CD4-positive, alpha-beta T cell (primary cell): ENCODE measurements around the gene GPC5. TPM values are rescaled to one million over a fixed set of nuclear protein-coding genes. Genes with fewer than 3 reads are reported as not detected.

Experiments
- ATAC-seq: fragments of 200-7000 bp; cut with Tn5 transposase; one replicate; pipeline ENCODE4 v1.10.0; 2022; ENCODE audit warnings: mild to moderate bottlenecking; ENCODE audit not compliant: poor library complexity
- CTCF ChIA-PET: fragments of 350-600 bp; sonication (Branson Sonifier 250); formaldehyde crosslinking; loops from one replicate; lab custom pipeline; 2021; ENCODE audit warnings: antibody characterized with exemption, inconsistent platforms; lab: Charles Lee
- POLR2A ChIA-PET: fragments of 350-600 bp; sonication (Branson Sonifier 250); formaldehyde crosslinking; loops from one replicate; lab custom pipeline; 2021; ENCODE audit warnings: antibody characterized with exemption, inconsistent platforms; lab: Charles Lee
- DNase-seq, 14 experiments: peaks; one replicate each; pipeline ENCODE4 v3.0.0-alpha.2; 2013 to 2020; ENCODE audit warnings: mixed read lengths in 2 of 14
- H3K27ac ChIP-seq, 2 donors: one replicate each; pipeline versions ENCODE4 v1.5.1 to v1.7.0; 2013; ENCODE audit warnings: low read length in 2 of 2, low read depth in 1 of 2, mild to moderate bottlenecking in 1 of 2
- H3K27me3 ChIP-seq, 2 experiments: 1 replicate in 1 of 2; 2 replicates in 1 of 2; pipeline versions ENCODE4 v1.6.1 to v1.7.0; 2013; ENCODE audit warnings: low read length in 2 of 2, control low read depth in 1 of 2, mild to moderate bottlenecking in 1 of 2, moderate library complexity in 1 of 2; ENCODE audit not compliant: insufficient read depth in 2 of 2, control insufficient read depth in 1 of 2
- H3K36me3 ChIP-seq: one replicate; pipeline ENCODE4 v1.6.1; 2013; ENCODE audit warnings: low read length, control low read depth; ENCODE audit not compliant: insufficient read depth
- H3K4me1 ChIP-seq: one replicate; pipeline ENCODE4 v1.6.1; 2013; ENCODE audit warnings: low read length, control low read depth; ENCODE audit not compliant: insufficient read depth
- H3K4me3 ChIP-seq: one replicate; pipeline ENCODE4 v1.5.1; 2013; ENCODE audit warnings: mild to moderate bottlenecking, low read length, moderate library complexity
- H3K9me3 ChIP-seq, 2 experiments: 1 replicate in 1 of 2; 2 replicates in 1 of 2; pipeline versions ENCODE4 v1.6.1 to v1.7.0; 2013; ENCODE audit warnings: low read length in 2 of 2, mild to moderate bottlenecking in 2 of 2, control low read depth in 1 of 2, moderate library complexity in 1 of 2; ENCODE audit not compliant: control insufficient read depth in 1 of 2, insufficient read depth in 1 of 2
- H3K27ac Mint-ChIP-seq: one replicate; pipeline ENCODE4 v1.8.0; 2020; ENCODE audit warnings: mixed read lengths
- H3K27me3 Mint-ChIP-seq: one replicate; pipeline ENCODE4 v1.8.0; 2021; ENCODE audit warnings: mixed read lengths
- H3K36me3 Mint-ChIP-seq: one replicate; pipeline ENCODE4 v1.8.0; 2021; ENCODE audit warnings: low read depth, mixed read lengths
- H3K4me1 Mint-ChIP-seq: one replicate; pipeline ENCODE4 v1.8.0; 2021; ENCODE audit warnings: low read depth, mixed read lengths
- H3K4me3 Mint-ChIP-seq: one replicate; pipeline ENCODE4 v1.8.0; 2020; ENCODE audit warnings: mild to moderate bottlenecking, mixed read lengths
- H3K9me3 Mint-ChIP-seq: one replicate; pipeline ENCODE4 v1.8.0; 2020; ENCODE audit warnings: mixed read lengths
- CTCF ChIP-seq: fragments of 200-600 bp; IDR thresholded peaks from one replicate; pipeline ENCODE4 v1.8.0; 2022; ENCODE audit warnings: antibody characterized with exemption, mild to moderate bottlenecking
- intact Hi-C, 2 experiments: fragments of 100-400 bp; cut with DNase I in 1 of 2; cut with micrococcal nuclease in 1 of 2; formaldehyde crosslinking; loops; one replicate each; pipeline versions ENCODE4 v1.15.1 to v1.9.0; 2023 to 2025; cut with DNase I, micrococcal nuclease
- total RNA-seq, 174 experiments: library from RNA in 2 of 174; stranded (reverse) in 2 of 174; gene quantifications; one replicate each; pipeline ENCODE4 v1.2.3 and lab custom pipeline; 2021 to 2026

Gene GPC5
- total RNA-seq, 2 experiments from 2014 or later = not detected

- Mint-ChIP-seq H3K4me1 (no peaks in the 10 kb centered on the region), H3K36me3 (no peaks in the 10 kb centered on the region), H3K27me3 (no peaks in the 10 kb centered on the region), H3K9me3 (peaks cover 4% of the 10 kb centered on the region), H3K4me3 (no peak overlapping the region), H3K27ac (no peak overlapping the region)
- Histone ChIP-seq H3K9me3 (no peaks in the 10 kb centered on the region), H3K4me3 (no peak overlapping the region), H3K4me1 (no peaks in the 10 kb centered on the region), H3K36me3 (no peaks in the 10 kb centered on the region), H3K27me3 (no peaks in the 10 kb centered on the region), H3K27ac (no peak overlapping the region)
- intact Hi-C loops = no loop called here
- ATAC-seq (no peak), DNase-seq (no peak)
- CTCF ChIA-PET = no interaction called here
- POLR2A ChIA-PET = no interaction called here
- TF ChIP-seq CTCF = no peak
These were observed 532.3 kb downstream of the GPC5 start for GRCh38 chr13:91930687-91931086.

- no peak for ATAC-seq
- Mint-ChIP-seq H3K9me3 (peaks cover 5% of the 10 kb centered on the region), H3K4me3 (no peak overlapping the region), H3K36me3 (no peaks in the 10 kb centered on the region), H3K27me3 (no peaks in the 10 kb centered on the region), H3K27ac (no peak overlapping the region), H3K4me1 (no peaks in the 10 kb centered on the region)
- no peaks in the 10 kb centered on the region for H3K4me1 ChIP-seq
- no peaks in the 10 kb centered on the region for H3K27me3 ChIP-seq
- intact Hi-C loops = no loop called here
- ChIA-PET POLR2A (no interaction called here), CTCF (no interaction called here)
- no peak for DNase-seq
- H3K4me3 ChIP-seq = no peak overlapping the region
- H3K27ac ChIP-seq = no peak overlapping the region
- no peaks in the 10 kb centered on the region for H3K36me3 ChIP-seq
- H3K9me3 ChIP-seq = no peaks in the 10 kb centered on the region
- no peak for TF ChIP-seq CTCF
These were observed 535.9 kb downstream of the GPC5 start for GRCh38 chr13:91934354-91934753.

- no peaks in the 10 kb centered on the region for H3K36me3 Mint-ChIP-seq
- Histone ChIP-seq H3K27me3 (no peaks in the 10 kb centered on the region), H3K36me3 (no peaks in the 10 kb centered on the region), H3K4me3 (no peak overlapping the region), H3K27ac (no peak overlapping the region), H3K4me1 (no peaks in the 10 kb centered on the region), H3K9me3 (peaks cover 0 to 10% of the 10 kb centered on the region in 2 experiments)
- H3K4me3 Mint-ChIP-seq = no peak overlapping the region
- no peak for TF ChIP-seq CTCF
- ChIA-PET CTCF (no interaction called here), POLR2A (no interaction called here)
- H3K9me3 Mint-ChIP-seq = peaks cover 2% of the 10 kb centered on the region
- intact Hi-C loops = no loop called here
- no peak overlapping the region for H3K27ac Mint-ChIP-seq
- DNase-seq (no peak), ATAC-seq (no peak)
- no peaks in the 10 kb centered on the region for H3K4me1 Mint-ChIP-seq
- no peaks in the 10 kb centered on the region for H3K27me3 Mint-ChIP-seq
These were observed 548.2 kb downstream of the GPC5 start for GRCh38 chr13:91946498-91947070.
